HG03469 (cell line): ENCODE measurements around the gene TMEM154.

Source experiments
- ATAC-seq: cut with Tn5 transposase; IDR thresholded peaks from one replicate; pipeline ENCODE4 v1.9.1; 2021; ENCODE audit warnings: mild to moderate bottlenecking, moderate library complexity, moderate number of reproducible peaks; ENCODE audit not compliant: unreplicated experiment

Gene TMEM154

DNA sequence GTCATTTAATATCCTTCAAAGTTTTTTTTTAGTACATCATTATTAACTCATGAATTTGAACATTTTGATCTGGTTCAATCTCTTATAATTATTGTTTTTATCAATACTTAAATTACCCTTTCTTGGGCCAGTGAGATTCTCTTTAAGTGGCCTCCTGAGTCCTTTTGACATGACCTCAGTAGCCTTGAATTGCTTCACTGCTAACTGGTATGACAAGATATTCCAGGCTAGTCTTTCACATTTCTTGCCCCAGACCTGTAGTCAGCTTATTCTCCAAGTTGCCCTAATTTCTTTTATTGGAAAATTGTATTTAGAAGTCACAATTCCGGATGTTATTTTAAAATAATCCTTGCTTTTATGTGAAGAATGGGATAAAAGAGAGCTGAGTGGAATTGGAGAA is 108.5 kb downstream of the TMEM154 start:
- ATAC-seq: no peak
